Measurements from ENCODE around the gene CARD9.
"Not testable (repeated sequence)": the region's sequence is repeated elsewhere in the genome, so short reads cannot be mapped to it uniquely, and the experiment has no call there.

The CARD9 gene

GRCh38 chr9:136373300-136374182 lies at the start of gene CARD9:
Gene CARD9 (minus strand): TSS chr9:136373669. CDS start chr9:136372078, 1,591 bp downstream.
- in situ Hi-C loops (cut with MboI; ENCODE audit: low sequenced_read_pairs) = no loop called here

- in situ Hi-C loops (cut with MboI; ENCODE audit: low sequenced_read_pairs) = no loop called here
Measured at GRCh38 chr9:136422876-136423275, 49.4 kb upstream of the CARD9 start.

GRCh38 chr9:136421791-136422190 lies 48.3 kb upstream of the CARD9 start:
- in situ Hi-C loops (cut with MboI; ENCODE audit: low sequenced_read_pairs) = no loop called here

GRCh38 chr9:136419092-136419420 lies 45.6 kb upstream of the CARD9 start:
- in situ Hi-C loops (cut with MboI; ENCODE audit: low sequenced_read_pairs) = no loop called here

- in situ Hi-C loops (cut with MboI; ENCODE audit: low sequenced_read_pairs) = no loop called here
Measured at GRCh38 chr9:136418182-136419091, 45.0 kb upstream of the CARD9 start.

- in situ Hi-C loops (cut with MboI; ENCODE audit: low sequenced_read_pairs) = no loop called here
Measured at GRCh38 chr9:136416914-136417313, 43.4 kb upstream of the CARD9 start.

GRCh38 chr9:136416427-136416826 lies 43.0 kb upstream of the CARD9 start:
- in situ Hi-C loops (cut with MboI; ENCODE audit: low sequenced_read_pairs) = no loop called here

GRCh38 chr9:136412962-136413361 lies 39.5 kb upstream of the CARD9 start:
- in situ Hi-C loops (cut with MboI; ENCODE audit: low sequenced_read_pairs) = no loop called here

GRCh38 chr9:136411378-136411777 lies 37.9 kb upstream of the CARD9 start:
- in situ Hi-C loops (cut with MboI; ENCODE audit: low sequenced_read_pairs) = no loop called here

- in situ Hi-C loops (cut with MboI; ENCODE audit: low sequenced_read_pairs) = no loop called here
Measured at GRCh38 chr9:136410500-136411287, 37.2 kb upstream of the CARD9 start, which contains the start of the genes ENTR1 and PMPCA. Gene ENTR1 (minus strand): TSS chr9:136410614. CDS start chr9:136410397, 217 bp downstream. Gene PMPCA (plus strand): TSS chr9:136410658. CDS start chr9:136410669, 11 bp downstream.

GRCh38 chr9:136409557-136410455 lies 36.3 kb upstream of the CARD9 start:
- in situ Hi-C loops (cut with MboI; ENCODE audit: low sequenced_read_pairs) = no loop called here

GRCh38 chr9:136407911-136408310 lies 34.4 kb upstream of the CARD9 start:
- in situ Hi-C loops (cut with MboI; ENCODE audit: low sequenced_read_pairs) = no loop called here

GRCh38 chr9:136407061-136407460 lies 33.6 kb upstream of the CARD9 start:
- in situ Hi-C loops (cut with MboI; ENCODE audit: low sequenced_read_pairs) = not testable (repeated sequence)

GRCh38 chr9:136405904-136406303 lies 32.4 kb upstream of the CARD9 start:
- in situ Hi-C loops (cut with MboI; ENCODE audit: low sequenced_read_pairs) = not testable (repeated sequence)

GRCh38 chr9:136405481-136405880 lies 32.0 kb upstream of the CARD9 start:
- in situ Hi-C loops (cut with MboI; ENCODE audit: low sequenced_read_pairs) = no loop called here

GRCh38 chr9:136404801-136405136 lies 31.3 kb upstream of the CARD9 start:
- in situ Hi-C loops (cut with MboI; ENCODE audit: low sequenced_read_pairs) = no loop called here

- in situ Hi-C loops (cut with MboI; ENCODE audit: low sequenced_read_pairs) = no loop called here
Measured at GRCh38 chr9:136403915-136404800, 30.7 kb upstream of the CARD9 start.

- in situ Hi-C loops (cut with MboI; ENCODE audit: low sequenced_read_pairs) = no loop called here
Measured at GRCh38 chr9:136403538-136403914, 30.1 kb upstream of the CARD9 start.

- in situ Hi-C loops (cut with MboI; ENCODE audit: low sequenced_read_pairs) = no loop called here
Measured at GRCh38 chr9:136402067-136402466, 28.6 kb upstream of the CARD9 start.
